Ecto neural progenitor cell (in vitro differentiated cells): ENCODE measurements around the gene GIPR.
A peak's percentile ranks its signal among the peaks of the same experiment; 100 is the strongest.
"Not testable (repeated sequence)": the region's sequence is repeated elsewhere in the genome, so short reads cannot be mapped to it uniquely, and the experiment has no call there.

Source experiments
- DNase-seq: peaks from one replicate; pipeline ENCODE4 v3.0.0-alpha.2; 2018; ENCODE audit warnings: low spot score

Gene GIPR, protein sequence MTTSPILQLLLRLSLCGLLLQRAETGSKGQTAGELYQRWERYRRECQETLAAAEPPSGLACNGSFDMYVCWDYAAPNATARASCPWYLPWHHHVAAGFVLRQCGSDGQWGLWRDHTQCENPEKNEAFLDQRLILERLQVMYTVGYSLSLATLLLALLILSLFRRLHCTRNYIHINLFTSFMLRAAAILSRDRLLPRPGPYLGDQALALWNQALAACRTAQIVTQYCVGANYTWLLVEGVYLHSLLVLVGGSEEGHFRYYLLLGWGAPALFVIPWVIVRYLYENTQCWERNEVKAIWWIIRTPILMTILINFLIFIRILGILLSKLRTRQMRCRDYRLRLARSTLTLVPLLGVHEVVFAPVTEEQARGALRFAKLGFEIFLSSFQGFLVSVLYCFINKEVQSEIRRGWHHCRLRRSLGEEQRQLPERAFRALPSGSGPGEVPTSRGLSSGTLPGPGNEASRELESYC

DNA sequence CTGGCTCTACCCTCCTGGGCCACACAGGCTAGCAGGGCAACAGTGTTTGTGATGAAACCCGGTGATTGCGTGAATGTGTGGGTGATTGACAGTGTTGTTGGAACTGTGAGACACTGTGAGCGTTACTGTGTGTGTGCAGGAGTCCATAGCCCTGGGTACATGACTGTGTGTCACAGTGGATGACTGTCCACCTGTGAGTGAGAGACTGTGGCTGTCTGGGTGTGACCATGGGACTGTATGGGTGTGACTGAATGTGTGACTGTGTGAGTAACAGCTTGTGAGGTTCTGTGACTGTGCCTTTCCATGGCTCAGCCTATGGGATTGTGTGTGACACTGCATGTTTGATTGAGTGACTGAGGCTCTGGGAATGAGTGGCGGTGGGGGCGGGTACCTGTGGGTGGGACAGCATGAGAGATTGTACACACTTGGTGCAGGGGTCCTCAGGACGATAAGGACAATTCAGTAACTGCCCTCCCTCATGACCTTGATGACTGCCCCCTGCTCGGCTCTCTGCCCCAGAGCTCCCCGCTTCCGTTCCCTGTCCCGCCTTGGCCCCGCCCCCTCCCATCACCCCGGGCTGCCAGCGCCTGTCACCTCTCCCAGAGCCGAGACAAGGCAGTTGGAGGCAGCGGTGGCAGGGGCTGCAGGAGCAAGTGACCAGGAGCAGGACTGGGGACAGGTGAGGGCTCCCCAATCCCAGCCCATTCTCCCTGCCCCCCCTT, at the start of gene GIPR:
TSS of gene GIPR (plus strand) at position 602 of the 722 bp plus-strand sequence. CDS start 1,300 bp downstream, outside the sequence.
- peak; percentile 80 for DNase-seq

DNA sequence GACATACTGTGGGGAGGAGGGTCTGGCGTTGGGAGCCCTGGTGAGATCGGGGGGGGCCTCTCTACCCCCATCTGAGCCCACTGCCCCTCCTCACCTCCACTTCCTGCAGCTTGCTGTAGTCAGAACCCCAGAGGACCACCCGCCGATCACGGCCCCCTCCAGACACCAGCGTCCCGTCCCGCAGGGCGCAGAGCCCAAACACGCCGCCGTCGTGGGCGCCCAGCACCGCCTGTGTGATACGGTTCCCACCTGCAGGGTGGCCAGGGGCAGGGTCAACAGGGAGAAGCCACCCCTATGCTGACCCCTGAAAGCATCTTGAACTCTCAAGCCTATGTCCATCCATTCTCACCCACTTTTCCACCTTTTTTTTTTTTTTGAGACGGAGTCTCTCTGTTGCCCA, 46.6 kb upstream of the GIPR start:
- DNase-seq, result no peak

GRCh38 chr19:45621976-45622503, 46.0 kb upstream of the GIPR start:
- DNase-seq, result no peak

- no peak for DNase-seq
Measured at GRCh38 chr19:45623984-45624383, 44.0 kb upstream of the GIPR start.

DNA sequence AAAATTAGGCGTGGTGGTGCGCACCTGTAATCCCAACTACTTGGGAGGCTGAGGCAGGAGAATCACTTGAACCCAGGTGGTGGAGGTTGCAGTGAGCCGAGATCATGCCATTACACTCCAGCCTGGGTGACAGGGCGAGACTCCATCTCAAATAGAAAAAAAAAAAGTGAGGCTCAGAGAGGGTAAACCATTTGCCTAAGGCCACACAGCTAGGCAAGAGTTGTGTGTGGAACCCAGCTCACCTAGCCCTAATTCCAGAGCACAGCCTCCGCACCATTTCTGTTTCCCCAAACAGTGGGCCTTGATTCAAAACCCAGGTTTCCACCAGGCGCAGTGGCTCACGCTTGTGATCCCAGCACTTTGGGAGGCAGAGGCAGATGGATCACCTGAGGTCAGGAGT, 39.8 kb upstream of the GIPR start:
- DNase-seq, result not testable (repeated sequence)

GRCh38 chr19:45629704-45630103, 38.3 kb upstream of the GIPR start:
- DNase-seq, result no peak

GRCh38 chr19:45630463-45630862, 37.6 kb upstream of the GIPR start:
- DNase-seq, result no peak

- peak; percentile 94 for DNase-seq
Measured at GRCh38 chr19:45632468-45633196, 35.4 kb upstream of the GIPR start.

GRCh38 chr19:45636275-45636674, 31.7 kb upstream of the GIPR start:
- DNase-seq, result no peak

GRCh38 chr19:45636902-45637301, 31.1 kb upstream of the GIPR start:
- no peak for DNase-seq

GRCh38 chr19:45637890-45638667, 29.9 kb upstream of the GIPR start:
- no peak for DNase-seq

GRCh38 chr19:45638930-45639729, 28.9 kb upstream of the GIPR start, which contains the start of gene EML2:
EML2 (minus strand) TSS chr19:45639397; CDS start chr19:45639376, 21 bp downstream.
- peak; percentile 86 for DNase-seq

GRCh38 chr19:45640849-45641273, 27.2 kb upstream of the GIPR start:
- peak; percentile 63 for DNase-seq

DNA sequence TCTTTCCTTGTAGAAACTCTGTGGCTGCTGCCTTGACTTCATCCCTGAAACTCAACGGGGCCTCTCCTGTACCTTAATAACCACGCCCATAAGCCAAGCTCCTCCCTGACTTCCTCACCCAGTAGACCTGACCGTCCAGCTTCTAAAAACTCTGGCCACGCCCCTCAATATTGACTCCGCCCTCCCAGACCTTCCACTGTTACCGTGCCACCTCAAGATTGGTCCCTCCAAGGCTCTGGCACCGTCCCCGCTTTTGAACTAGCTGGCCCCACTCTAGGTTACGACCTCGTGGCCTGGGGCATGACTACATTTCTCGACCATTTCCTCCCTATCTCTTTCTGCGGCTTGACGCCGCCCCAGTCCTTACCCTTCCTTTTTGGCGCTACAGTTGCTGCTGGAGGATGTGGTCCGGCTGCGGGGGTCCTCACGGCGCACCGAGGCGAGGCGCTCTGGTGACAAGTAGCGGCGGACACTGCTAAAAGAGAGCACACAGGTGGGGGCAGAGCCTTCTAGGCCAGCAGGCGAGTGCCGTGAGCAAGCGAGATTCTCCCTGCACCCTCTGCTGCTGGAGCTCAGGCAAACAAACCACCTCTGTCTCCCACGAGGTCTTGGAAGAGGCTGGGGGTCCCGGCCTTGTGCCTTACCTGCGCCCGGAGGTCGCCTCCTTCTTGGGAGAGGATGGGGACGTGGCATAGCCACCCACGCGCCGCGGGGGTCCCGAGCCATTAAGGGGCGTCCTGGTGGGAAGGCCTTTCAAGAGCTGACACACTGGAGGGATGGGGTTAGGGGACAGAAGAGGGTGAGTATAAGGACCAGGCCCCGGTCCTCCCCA, 26.5 kb upstream of the GIPR start:
- peak; percentile 85 for DNase-seq

- peak; percentile 96 for DNase-seq
Measured at GRCh38 chr19:45643024-45643926, 24.7 kb upstream of the GIPR start.

DNA sequence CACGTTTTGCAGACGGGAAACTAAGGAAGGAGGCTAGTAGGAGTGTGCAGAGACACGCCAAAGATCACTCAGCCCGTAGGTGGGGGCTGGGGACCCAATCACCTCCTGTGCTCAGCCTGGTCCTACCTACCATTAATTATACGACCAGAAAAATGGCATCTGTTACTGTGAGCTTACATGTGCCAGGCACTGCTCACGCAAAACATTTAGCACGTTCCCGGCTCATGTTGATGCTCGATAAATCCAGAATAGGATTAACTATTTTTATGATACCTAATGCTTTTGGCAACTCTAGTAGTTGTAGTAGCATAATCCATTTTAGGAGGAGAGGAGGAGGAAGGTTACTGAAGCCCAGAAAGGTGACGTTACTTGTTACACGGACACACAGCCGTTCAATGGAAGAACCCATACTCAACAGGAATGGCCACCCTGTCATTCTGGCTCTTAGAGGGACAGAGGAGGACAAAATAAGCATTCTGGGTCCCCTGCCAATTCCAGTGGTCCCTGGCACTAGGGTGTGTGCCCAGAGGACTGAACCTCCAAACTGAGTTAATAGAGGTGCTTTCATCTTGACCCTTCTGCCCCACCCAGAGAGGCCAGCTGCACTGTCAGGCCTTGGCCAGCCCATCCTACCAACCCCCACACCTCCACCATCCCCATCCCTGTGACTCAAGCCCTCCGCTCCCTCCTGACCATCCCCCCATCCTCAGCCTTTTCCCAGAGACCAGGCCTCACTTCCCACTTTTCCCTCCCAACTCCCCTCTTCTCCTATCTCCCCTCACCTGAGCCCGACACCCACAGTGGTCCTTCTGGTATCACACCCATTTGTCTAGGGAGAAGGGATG, 23.9 kb upstream of the GIPR start:
- DNase-seq, result no peak

DNA sequence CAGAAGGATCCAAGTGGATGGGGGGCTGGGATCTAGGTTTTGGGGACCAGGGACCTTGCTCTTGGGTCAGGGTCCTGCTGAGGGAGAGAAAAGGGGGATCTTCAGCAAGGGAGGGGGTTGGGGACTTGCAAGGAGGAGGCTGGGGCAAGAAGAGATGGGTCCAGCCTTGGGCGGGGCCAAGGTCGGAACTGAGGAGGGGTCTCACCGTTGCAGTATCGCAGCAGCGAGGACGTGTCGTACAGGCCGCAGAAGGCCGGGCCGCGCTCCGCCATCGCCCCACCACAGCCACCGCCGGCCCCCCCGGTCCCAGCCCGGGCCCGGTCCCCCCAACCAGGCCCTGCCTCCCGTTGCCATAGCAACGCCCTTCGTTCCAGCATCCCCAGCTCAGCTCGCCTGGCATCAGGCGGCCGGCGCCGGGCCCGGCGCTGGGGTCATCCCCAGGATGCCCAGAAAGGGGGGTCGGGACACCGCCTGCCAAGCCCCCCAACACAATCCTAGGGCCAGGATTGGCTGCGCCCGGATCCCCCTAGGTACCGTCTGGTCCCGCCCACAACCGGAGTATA, 22.9 kb upstream of the GIPR start:
- no peak for DNase-seq
